ENCODE data around the gene ROBO3.

Gene ROBO3

DNA sequence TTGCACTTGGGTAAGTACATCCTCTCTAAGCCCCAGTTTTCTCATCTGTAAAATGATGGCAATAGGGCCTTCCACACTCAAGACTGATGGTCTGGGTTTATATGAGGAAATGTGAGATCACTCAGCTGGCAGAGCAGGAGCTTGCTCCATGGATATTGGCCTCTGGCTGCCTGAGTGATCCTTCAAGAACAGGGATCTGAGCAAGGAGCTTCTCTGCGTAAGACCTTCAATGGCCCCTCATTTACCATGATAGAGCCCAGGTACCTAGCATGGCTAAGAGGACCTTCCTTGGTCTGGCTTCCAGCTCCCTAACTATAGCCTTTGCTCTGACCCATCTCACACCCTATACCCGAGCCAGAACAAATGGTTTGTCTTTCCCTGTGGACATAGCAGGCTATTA lies 26.9 kb downstream of the ROBO3 start:
- DNase-seq (ENCODE audit: low read depth), result no peak

DNA sequence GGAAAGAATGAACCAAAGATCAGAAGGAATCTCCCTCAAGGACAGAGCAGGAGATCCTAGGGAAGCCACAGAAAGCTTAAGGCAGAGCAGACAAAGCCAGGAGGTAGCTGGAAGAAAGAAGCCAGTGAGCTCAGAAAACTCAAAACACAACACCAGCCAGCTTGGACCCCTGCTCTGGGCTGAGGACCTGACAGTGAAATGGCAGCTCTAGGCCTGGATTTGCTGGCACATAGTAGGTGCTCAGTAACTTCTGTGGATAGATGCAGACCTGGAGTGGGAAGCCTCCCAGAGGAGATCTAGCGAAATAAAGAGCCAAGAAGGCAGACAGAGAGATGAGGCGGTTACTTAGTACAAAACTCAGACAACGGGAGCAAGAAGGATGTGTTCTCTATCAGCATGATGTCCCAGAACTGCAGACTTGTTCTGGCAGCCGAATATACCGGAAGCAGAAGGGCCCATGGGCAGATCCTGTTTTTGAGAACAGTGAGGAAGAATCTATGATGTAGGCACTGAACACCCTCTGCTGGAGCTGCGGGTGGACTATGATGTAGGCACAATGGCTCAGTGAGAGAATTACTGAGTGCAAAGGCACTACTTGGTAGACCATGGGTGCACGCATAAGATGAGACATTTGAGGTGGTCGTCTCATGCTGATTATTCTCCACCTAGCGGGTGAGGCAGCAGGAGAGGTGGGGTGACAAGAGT lies 27.7 kb downstream of the ROBO3 start:
- no peak for DNase-seq (ENCODE audit: low read depth)

DNA sequence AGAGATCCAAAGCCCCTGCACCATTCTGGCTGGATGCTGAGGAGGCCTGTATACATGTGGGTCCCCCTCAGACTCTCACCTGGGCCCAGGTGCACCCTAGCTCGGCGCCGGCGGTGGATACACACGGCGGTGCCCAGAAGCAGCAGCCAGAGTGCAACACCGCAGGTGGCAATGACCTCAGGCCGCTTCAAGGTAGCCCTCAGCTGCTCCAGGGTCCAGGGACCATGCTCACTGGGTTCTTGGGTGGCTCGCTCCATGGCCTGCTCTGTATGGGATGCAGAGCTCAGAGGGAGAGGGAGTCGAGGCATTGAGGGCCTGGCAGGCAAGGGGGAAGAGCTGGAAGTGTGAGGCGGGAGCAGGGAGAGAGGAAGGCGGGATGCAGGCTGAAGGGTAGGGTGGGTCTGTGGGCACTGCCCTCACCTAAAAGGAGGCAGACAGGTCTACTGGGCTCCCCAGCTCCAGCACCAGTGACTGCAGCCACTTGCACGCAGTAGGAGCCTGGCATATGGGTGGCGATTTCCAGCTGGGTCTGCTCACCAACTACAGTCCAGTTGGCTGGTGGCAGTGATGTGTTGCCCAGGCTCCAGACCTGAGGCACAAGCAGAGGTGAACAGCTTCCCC lies 28.7 kb downstream of the ROBO3 start:
- DNase-seq (ENCODE audit: low read depth), result no peak

DNA sequence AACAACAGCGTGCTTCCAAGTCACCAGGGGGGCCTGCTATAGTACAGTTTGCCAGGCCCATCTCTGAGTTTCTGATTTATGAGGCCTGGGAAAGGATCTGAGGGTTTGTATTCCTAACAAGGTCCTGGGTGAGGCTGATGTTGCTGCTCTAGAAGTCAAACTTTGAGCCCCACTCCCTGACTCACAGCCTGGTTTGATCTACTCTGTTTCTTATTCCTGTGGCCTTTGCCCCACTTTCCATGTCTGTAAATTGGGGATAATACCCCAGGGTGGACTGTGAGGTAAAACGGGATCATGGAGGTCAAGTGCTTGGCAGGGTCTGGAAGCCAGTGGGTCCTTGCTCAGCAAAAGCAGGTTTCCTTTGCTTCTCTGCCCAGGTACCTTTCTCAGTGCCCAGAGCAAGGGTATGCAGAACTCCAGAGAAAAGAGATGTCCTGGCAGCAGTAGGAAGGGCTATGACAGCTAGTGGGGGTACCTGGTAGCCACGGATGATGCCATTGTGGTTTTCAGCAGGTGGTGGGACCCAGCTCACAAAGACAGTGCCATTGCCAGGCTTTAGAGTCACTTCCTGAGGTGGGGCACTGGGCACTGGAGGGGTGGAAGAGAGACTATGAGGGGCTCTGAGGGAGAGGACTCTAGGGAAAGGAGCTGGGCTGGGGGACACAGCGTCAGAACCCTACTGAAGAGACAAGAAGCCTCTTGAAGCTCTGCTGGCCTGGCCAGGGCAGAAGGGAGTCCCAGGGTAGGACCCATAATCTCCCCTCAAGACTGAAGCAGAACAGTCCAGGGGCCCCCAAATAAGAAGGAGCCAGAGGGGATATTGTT lies 29.6 kb downstream of the ROBO3 start:
- no peak for DNase-seq (ENCODE audit: low read depth)

DNA sequence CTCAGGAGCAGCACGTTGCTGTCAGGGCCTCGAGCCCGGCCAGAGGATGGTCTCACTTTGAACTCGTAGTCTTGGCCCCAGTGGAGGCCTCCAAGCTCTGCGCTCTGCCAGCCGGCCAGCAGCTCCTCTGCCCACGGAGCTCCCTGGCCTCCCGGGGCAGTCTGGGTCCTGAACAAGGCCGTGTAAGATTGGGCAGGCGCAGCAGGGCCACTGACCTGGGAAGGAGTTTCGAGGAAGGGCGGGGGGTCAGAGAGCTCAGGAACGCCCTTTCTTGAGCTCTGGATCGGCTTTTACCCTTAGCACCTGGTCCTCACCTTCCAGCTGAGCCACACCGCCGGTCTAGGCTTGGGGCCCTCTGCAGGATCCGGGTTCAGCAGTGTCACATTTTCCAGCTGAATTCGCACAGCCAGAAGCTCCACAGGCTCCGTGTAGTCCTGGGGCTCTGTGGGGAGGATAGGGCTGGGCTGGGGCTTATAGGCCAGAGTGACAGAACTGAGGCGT lies 30.3 kb downstream of the ROBO3 start:
- no peak for DNase-seq (ENCODE audit: low read depth)

DNA sequence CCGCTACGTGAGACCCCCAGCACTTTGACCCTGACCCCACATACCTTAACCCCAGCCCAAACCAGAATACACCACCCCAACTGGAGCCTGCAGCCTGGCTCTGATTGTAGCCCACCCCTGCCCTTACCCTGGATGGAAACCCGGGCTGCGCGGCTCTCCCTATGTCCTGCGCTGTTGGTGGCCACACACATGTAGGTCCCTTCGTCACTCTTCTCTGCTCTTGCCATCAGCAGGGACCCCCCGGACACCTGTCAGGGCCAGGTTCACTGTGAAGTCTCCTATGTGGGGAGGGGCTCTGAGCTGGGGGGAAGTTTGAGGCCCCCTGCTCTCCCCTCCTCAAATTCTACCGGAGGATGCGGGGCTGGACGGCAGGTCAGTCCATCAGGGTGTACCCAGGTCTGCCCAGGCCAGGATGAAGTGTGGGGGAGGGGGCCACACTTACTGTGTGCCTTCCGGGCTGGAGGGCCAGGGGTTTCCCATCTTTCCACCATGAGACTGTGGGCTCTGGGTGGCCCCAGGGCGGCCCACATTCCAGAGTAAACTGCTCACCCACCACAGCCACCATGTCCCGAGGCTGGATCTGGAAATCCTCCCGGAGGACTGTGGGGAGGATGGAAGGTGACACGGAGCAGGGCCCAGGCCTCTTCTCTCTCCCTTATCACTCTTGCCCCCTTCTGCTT lies 31.0 kb downstream of the ROBO3 start:
- DNase-seq (ENCODE audit: low read depth), result no peak

DNA sequence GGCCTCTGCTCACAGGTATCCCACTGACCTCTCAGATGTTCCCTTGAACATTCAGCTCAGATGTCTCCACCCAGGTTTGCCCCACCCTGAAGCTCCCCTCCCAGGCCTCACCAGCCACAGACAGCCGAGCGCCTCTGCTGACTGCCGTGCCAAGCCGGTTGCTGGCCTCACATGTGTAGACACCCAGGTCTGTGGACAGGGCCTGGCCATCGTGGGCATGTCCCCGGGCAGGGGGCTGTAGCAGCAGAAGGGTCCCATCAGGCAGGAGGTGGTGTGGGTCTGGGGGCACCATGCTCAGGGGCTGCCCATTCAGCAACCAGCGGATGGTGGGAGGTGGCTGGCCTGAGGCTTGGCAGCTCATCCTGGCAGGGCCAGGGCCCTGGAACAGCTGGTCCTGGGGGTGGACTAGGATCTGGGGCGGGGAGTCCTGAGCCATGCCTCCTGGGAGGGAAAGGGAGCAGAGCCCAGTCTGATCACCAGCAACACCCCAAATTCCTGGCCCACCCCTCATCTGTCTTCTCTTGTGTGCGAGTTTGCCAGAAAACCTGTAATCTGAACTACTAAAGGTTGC lies 31.7 kb downstream of the ROBO3 start:
- no peak for DNase-seq (ENCODE audit: low read depth)

DNA sequence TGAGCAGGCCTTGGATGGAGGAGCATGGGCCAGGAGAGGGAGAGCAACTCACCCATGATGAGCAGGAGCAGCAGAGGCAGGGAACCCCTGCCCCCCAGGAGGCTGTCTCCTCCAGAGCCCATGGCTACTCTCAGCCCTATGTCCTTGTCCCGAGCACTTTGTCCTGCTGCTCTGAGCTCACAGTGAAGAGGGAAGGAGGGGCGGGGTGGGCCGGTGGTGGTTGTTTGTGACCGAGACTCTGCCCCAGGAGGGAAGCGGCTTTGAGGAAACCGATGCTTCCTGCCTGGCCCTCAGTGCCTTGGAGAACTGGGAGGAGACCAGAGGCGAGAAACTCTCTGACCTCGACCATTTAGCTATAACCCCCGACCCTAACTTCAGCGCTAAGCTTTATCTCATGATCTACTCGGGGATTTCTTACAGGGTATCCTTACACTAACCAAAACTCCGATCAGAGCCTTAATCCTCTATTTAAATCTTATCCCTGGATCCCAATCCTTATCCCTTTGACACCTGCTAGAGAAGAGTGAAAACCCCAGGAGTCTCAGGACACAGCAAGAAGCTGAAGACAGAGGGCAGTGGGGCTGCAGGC lies 32.5 kb downstream of the ROBO3 start, which contains the start of gene ROBO4:
TSS of gene ROBO4 (minus strand) at position 192 of the 589 bp plus-strand sequence. CDS start at position 122, 70 bp downstream.
- DNase-seq (ENCODE audit: low read depth), result no peak

DNA sequence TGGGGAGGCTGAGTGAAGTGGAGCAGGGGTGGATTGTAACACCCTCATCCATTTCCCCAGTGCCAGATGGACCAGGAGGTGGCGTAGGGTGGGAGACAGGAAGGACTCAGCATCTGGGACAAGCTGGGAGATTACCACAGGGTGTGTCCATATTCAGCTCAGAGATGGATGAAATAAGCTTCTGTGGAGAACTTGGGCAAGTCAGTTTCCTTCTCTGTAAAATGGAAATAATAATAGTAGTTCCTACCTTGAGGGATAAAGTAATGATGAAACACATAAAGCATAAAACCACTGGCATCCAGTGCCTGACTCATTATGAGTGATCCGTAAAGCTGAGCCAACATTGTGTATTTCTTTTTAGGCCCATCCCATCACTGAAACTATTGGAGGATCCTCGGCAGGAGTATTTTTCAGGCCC lies 33.0 kb downstream of the ROBO3 start:
- no peak for DNase-seq (ENCODE audit: low read depth)

DNA sequence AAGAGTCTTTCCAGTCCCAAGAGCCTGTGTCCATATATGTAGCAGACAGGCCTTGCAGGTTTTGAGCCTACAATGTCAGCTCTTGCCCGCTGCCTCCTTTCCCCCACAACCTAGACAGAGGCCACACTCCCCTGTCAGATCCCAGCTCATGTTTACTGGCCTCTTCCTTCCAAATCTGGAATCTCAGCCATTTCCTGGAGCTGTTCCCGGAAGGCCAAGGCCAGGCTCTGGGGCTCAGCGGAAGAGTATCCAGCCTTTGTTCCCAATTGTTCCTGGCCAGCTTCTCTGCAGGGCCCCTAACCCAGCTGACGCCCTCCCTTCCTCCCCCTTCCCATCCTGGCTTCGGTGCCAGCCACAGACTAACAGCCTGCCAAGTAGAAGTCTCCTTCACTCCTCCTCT lies 33.5 kb downstream of the ROBO3 start:
- DNase-seq (ENCODE audit: low read depth), result no peak

DNA sequence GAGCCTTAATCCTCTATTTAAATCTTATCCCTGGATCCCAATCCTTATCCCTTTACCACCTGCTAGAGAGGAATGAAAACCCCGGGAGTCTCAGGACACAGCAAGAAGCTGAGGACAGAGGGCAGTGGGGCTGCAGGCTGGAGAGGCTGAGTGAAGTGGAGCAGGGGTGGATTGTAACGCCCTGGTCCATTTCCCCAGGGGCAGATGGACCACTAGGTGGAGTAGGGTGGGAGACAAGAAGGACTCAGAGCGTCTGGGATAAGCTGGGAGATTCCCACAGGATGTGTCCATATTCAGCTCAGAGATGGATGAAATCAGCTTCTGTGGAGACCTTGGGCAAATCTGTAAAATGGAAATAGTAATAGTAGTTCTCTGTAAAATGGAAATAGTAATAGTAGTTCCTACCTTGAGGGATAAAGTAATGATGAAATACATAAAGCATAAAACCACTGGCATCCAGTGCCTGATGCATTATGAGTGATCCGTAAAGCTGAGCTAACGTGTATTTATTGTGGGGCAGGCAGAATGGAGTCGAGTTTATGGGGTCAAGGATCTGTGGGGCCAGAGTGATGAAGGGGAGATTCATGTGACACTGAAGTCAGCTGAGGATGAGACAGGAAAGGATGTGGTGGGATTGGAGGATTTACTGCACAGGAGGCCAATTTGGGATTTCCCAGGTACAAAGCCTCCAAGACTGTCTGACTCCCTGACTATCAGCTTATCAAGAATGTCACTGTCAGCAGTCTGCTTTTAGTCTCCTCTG lies 34.3 kb downstream of the ROBO3 start:
- no peak for DNase-seq (ENCODE audit: low read depth)

DNA sequence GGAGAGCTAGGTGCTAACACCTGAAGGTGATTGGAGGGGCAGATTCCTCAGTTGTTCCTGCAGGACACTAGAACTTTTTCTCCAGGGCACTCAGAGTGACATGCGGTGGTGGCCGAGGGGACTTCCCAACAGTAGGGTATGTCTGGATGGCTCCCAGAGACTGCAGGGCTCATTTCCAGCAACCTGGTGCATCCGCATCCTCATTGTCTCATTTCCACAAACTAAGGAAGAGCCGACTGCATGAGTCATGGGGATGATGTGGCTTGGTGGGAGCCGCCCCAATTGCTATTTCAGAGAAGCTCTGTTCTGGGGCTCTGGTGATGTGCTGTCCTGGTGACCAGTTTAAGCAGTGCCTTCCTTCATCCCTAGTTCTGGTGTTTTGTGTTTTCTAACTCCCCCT lies 35.2 kb downstream of the ROBO3 start:
- no peak for DNase-seq (ENCODE audit: low read depth)

DNA sequence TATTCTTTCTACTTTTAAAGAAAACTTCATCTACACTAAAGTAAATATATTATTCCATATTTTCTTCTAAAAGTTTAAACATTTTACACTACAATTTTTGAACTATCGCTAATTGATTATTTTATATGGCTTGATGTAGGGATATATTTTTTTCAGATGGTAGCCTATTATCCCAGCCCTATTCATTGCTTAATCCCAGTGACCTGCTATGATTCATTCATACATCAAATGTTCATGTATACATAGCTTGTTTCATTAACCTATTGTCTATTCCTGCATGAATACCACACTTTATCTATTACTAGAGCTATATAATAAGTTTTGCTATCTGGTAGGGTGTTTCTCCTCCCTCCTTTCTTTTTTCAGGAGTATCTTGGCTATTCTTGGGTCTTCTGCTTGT lies 37.4 kb downstream of the ROBO3 start:
- no peak for DNase-seq (ENCODE audit: low read depth)

DNA sequence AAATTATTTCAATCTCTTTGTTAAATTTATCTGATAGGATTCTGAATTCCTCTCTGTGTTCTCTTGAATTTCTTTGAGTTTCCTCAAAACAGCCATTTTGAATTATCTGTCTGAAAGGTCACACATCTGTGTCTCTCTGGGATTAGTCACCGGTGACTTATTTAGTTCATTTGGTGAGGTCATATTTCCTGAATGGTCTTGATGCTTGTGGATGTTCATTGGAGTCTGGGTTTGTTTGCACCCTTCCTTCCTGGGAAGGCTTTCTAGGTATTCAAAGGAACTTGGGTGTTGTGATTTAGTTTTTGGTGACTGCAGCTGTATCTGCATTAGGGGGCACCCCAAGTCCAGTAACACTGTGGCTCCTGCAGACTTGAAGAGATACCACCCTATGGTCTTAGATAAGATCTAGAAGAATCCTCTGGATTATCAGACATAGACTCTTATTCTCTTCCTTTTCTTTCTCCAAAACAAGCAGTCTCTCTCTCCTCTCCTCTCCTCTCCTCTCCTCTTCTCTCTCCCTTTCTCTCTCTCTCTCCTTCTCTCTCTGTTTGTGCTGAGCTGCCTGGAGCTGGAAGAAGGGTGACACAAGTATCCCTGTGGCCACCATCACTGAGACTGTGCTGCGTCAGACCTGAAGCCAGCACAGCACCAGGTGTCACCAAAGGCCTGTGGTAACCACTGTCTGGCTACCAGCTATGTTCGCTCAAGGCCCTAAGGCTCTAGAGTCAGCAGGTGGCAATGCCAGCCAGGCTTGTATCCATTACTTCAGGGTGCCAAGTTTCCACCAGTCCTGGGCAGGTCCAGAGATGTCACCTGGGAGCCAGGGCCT lies 50.5 kb downstream of the ROBO3 start:
- no peak for DNase-seq (ENCODE audit: low read depth)

DNA sequence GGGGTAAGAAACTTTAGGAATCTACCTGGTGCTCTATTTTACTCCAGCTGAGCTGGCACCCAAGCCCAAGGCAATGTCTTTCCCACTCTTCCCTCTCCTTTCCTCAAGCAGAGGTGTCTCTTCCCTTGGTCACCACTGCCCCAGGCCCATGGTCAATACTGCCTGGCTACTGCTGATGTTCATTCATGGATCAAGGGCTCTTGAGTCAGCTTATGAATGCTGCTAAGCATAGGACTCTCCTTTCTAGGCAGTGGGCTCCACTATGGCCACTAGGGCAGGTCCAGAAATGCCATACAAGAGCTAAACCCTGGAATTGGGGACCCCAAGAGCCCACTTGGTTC lies 51.1 kb downstream of the ROBO3 start:
- DNase-seq (ENCODE audit: low read depth), result no peak

DNA sequence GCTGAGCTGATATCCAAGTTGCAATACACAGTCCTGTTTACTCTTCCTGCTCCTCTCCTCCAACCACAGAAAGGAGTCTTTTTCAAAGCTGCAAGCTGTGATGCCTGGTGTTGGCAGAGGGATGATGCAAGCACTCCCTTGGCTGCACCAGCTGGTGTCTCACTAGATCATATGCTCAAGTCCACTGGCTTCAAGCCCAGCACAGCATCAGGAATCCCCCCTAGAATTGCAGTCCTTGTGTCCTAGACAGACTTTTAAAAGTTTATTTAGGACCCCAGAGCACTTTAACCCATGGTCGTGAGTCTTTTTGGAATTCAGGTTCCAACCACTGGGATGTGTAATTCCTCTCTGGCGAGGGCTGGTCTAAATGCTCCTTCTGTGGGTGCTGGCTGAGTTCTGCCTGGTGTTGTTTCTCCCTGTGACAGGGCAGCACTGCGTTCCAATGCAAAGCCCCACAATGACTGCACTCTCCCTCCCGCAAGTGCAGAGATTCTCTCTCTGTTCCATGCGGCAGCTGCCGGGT lies 51.9 kb downstream of the ROBO3 start:
- no peak for DNase-seq (ENCODE audit: low read depth)

DNA sequence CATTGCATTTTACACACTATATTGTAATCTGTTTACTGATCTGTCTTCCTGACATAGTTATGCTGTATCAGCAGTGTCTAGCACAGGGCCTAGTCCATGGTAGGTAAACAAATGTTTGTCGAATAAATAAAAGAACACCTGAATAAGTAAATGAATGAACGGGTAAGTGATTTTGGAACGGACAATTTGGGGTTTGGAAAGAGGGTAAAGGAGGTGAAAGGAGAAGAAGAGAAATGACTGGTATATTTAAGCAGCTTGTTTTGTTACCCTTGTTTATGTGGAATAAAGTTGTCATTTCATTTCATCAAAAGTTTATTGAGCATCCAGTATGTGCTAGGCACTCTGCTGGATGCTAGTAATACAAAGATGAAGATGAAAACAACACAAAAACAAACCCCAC lies 53.7 kb downstream of the ROBO3 start, which contains the start of gene HEPN1:
TSS of gene HEPN1 (plus strand) at position 301 of the 400 bp plus-strand sequence.
- no peak for DNase-seq (ENCODE audit: low read depth)

DNA sequence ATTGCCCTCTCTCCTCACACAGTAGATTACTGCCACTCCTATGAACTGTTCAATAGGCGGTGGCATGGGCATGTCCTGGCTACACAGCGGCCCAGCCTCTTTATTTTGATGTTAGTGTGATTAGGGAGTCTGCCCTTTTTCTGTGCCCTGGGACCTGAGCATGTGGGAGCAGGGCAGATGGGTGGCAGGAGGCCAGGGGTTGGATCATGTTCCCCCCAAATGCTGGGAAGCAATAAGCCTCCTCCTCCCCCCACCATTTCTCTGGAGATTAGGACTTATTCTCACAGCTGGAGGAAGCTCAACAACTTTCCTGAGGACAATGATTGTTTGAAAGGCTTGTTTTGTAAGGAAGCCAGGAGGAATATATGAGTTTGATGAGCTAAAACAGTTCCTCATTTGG lies 54.7 kb downstream of the ROBO3 start:
- no peak for DNase-seq (ENCODE audit: low read depth)

DNA sequence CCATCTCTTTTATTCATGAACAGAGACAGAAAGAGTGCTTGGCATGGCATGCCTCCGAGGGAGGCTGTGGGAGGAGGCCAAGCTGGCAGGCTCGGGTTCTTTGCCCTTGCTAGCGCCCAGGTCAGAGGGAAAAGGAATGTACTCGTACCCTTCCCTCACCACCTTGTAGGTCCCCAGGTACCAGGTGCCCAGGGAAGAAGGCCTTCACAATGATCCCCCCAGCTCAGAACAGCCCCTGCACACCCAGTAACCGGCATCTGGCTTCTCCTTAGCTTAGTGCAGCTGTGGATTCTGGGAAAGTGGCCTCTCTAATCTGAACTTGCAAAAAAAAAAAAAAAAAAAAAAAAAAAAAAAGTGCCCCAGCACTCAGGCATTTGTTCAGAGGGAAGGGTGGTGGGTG lies 55.1 kb downstream of the ROBO3 start:
- DNase-seq (ENCODE audit: low read depth), result no peak

Measured in T-helper 22 cell (primary cell).